Dedifferentiated amniotic fluid mesenchymal stem cell (primary cell): ENCODE results near the gene XYLT1.

Experiments
- DNase-seq: peaks from one replicate; pipeline ENCODE4 v3.0.0-alpha.2; 2016; ENCODE audit errors: extremely low spot score

The XYLT1 gene

GRCh38 chr16:17289674-17290635, 180.8 kb downstream of the XYLT1 start:
- no peak for DNase-seq

- no peak for DNase-seq
These were observed 181.7 kb downstream of the XYLT1 start for GRCh38 chr16:17289050-17289449.

GRCh38 chr16:17287166-17287800, 183.5 kb downstream of the XYLT1 start:
- DNase-seq: no peak

GRCh38 chr16:17286443-17286842, 184.3 kb downstream of the XYLT1 start:
- no peak for DNase-seq

- DNase-seq: no peak
These were observed 187.7 kb downstream of the XYLT1 start for GRCh38 chr16:17283016-17283415.

GRCh38 chr16:17282247-17282646, 188.5 kb downstream of the XYLT1 start:
- no peak for DNase-seq

GRCh38 chr16:17281052-17281451, 189.7 kb downstream of the XYLT1 start:
- no peak for DNase-seq

- no peak for DNase-seq
These were observed 191.8 kb downstream of the XYLT1 start for GRCh38 chr16:17278988-17279387.

GRCh38 chr16:17277981-17278381, 192.8 kb downstream of the XYLT1 start:
- DNase-seq: no peak

GRCh38 chr16:17276610-17277009, 194.2 kb downstream of the XYLT1 start:
- DNase-seq: no peak

- DNase-seq: no peak
These were observed 194.7 kb downstream of the XYLT1 start for GRCh38 chr16:17276010-17276530.

GRCh38 chr16:17275076-17276009, 195.4 kb downstream of the XYLT1 start:
- DNase-seq: no peak

GRCh38 chr16:17273142-17273561, 197.6 kb downstream of the XYLT1 start:
- peak; percentile 90 for DNase-seq

GRCh38 chr16:17272716-17273115, 198.0 kb downstream of the XYLT1 start:
- DNase-seq: no peak

- peak; percentile 22 for DNase-seq
These were observed 199.1 kb downstream of the XYLT1 start for GRCh38 chr16:17271687-17272086.

- DNase-seq: no peak
These were observed 200.1 kb downstream of the XYLT1 start for GRCh38 chr16:17270683-17271109.

GRCh38 chr16:17270111-17270510, 200.6 kb downstream of the XYLT1 start:
- no peak for DNase-seq

- no peak for DNase-seq
These were observed 201.3 kb downstream of the XYLT1 start for GRCh38 chr16:17269439-17269838.

GRCh38 chr16:17266608-17267313, 204.0 kb downstream of the XYLT1 start:
- no peak for DNase-seq

GRCh38 chr16:17265154-17265553, 205.6 kb downstream of the XYLT1 start:
- DNase-seq: no peak
